Gastroesophageal sphincter (tissue), 4 donors: Measurements from ENCODE around the gene EHBP1. TPM values are rescaled to one million over a fixed set of nuclear protein-coding genes. Genes with fewer than 3 reads are reported as not detected.

Experiments used
- ATAC-seq: fragments of 150-250 bp; one replicate; pipeline ENCODE4 v1.9.1; 2016; ENCODE audit warnings: mild to moderate bottlenecking, moderate library complexity
- H3K27ac ChIP-seq, 4 donors: fragments of 200-600 bp; sonication (generic) in 3 of 4; 1 replicate in 3 of 4; 2 replicates in 1 of 4; pipeline ENCODE4 v1.5.1; 2016 to 2019
- H3K27me3 ChIP-seq: fragments of 200-600 bp; sonication (generic); one replicate; pipeline ENCODE4 v1.5.1; 2019
- H3K36me3 ChIP-seq, 2 donors: fragments of 200-600 bp; sonication (generic); one replicate each; pipeline ENCODE4 v1.5.1; 2019; ENCODE audit warnings: control low read depth in 1 of 2
- H3K4me1 ChIP-seq, 3 donors: fragments of 200-600 bp; sonication (generic); 1 replicate in 2 of 3; 2 replicates in 1 of 3; pipeline ENCODE4 v1.5.1; 2016 to 2019; ENCODE audit warnings: control low read depth in 2 of 3
- H3K4me3 ChIP-seq, 2 donors: fragments of 200-600 bp; sonication (generic); one replicate each; pipeline ENCODE4 v1.5.1; 2019; ENCODE audit warnings: mild to moderate bottlenecking in 1 of 2, moderate library complexity in 1 of 2
- H3K9me3 ChIP-seq, 3 donors: fragments of 200-600 bp; sonication (generic); one replicate each; pipeline ENCODE4 v1.5.1; 2017 to 2019; ENCODE audit warnings: control low read depth in 2 of 3
- EP300 ChIP-seq: sonication (generic); formaldehyde crosslinking; IDR thresholded peaks from one replicate; pipeline ENCODE4 v1.6.1; 2017; ENCODE audit warnings: antibody characterized with exemption, mild to moderate bottlenecking
- POLR2A ChIP-seq, 2 donors: fragments of 450-650 bp; IDR thresholded peaks; one replicate each; pipeline ENCODE4 v1.6.1; 2017; ENCODE audit warnings: antibody characterized with exemption in 2 of 2, mild to moderate bottlenecking in 2 of 2, moderate library complexity in 1 of 2
- POLR2AphosphoS5 ChIP-seq: sonication (generic); formaldehyde crosslinking; IDR thresholded peaks from one replicate; pipeline ENCODE4 v1.6.1; 2017; ENCODE audit warnings: antibody characterized with exemption
- WGBS, 2 donors: methylation state at CpG; one replicate each; pipeline ENCODE4 v1.1.5; 2018; ENCODE audit warnings: low coverage in 1 of 2; 5-methylcytosine and 5-hydroxymethylcytosine counted together
- total RNA-seq, 4 donors: library from RNA; depleted of rRNA; stranded (reverse); fragments of >200 nt; gene quantifications; one replicate each; pipeline ENCODE4 v1.1.0, GENCODE V29; 2016
- TF ChIP-seq, protein P1 (sequence below), 4 experiments: fragments of 200-600 bp in 2 of 4; fragments of 450-650 bp in 2 of 4; sonication (generic) in 1 of 4; IDR thresholded peaks; one replicate each; pipeline ENCODE4 v1.5.1; 2017 to 2019; ENCODE audit warnings: antibody characterized with exemption in 4 of 4, mild to moderate bottlenecking in 2 of 4, moderate library complexity in 2 of 4

Gene EHBP1
- total RNA-seq, 4 donors from 2014 or later: 82.4 to 159 (median 146) TPM

- H3K36me3 ChIP-seq: no peaks in the 10 kb centered on the region
- no peak overlapping the region for H3K27ac ChIP-seq
- no peaks in the 10 kb centered on the region for H3K9me3 ChIP-seq
- H3K27me3 ChIP-seq: no peaks in the 10 kb centered on the region
- TF ChIP-seq POLR2A (IDR thresholded peaks at IDR 0.05): no peak
- no peak for TF ChIP-seq EP300
- no peak for TF ChIP-seq POLR2AphosphoS5
- TF ChIP-seq, protein P1, sequence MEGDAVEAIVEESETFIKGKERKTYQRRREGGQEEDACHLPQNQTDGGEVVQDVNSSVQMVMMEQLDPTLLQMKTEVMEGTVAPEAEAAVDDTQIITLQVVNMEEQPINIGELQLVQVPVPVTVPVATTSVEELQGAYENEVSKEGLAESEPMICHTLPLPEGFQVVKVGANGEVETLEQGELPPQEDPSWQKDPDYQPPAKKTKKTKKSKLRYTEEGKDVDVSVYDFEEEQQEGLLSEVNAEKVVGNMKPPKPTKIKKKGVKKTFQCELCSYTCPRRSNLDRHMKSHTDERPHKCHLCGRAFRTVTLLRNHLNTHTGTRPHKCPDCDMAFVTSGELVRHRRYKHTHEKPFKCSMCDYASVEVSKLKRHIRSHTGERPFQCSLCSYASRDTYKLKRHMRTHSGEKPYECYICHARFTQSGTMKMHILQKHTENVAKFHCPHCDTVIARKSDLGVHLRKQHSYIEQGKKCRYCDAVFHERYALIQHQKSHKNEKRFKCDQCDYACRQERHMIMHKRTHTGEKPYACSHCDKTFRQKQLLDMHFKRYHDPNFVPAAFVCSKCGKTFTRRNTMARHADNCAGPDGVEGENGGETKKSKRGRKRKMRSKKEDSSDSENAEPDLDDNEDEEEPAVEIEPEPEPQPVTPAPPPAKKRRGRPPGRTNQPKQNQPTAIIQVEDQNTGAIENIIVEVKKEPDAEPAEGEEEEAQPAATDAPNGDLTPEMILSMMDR (IDR thresholded peaks at IDR 0.05): no peak
- H3K4me1 ChIP-seq: peaks cover 0 to 40% (median 0%) of the 10 kb centered on the region in 3 donors
- 90 to 94% methylated on average over 3 of the region's 3 CpGs for WGBS, 2 donors
- no peak for ATAC-seq
- no peak overlapping the region for H3K4me3 ChIP-seq
Observed at GRCh38 chr2:62765619-62766376, 60.3 kb downstream of the EHBP1 start.

DNA sequence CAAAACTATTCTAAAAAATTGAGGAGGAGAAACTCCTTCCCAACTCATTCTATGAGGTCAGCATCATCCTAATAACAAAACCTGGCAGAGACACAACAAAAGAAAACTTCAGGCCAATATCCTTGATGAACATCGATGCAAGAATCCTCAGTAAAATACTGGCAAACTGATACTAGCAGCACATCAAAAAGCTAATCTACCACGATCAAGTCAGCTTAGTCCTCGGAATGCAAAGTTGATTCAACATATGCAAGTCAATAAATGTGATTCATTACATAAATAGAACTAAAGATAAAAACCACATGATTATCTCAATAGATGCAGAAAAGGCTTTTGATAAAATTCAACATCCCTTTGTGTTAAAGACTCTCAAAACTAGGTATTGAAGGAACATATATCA lies 63.1 kb downstream of the EHBP1 start:
- Histone ChIP-seq H3K4me3 (no peak overlapping the region), H3K9me3 (no peaks in the 10 kb centered on the region), H3K27me3 (no peaks in the 10 kb centered on the region), H3K27ac (no peak overlapping the region), H3K36me3 (no peaks in the 10 kb centered on the region), H3K4me1 (peaks cover 0 to 22% (median 2%) of the 10 kb centered on the region in 3 donors)
- 76 to 82% methylated on average over 3 of the region's 3 CpGs for WGBS, 2 donors
- no peak for TF ChIP-seq EP300
- no peak for ATAC-seq

DNA sequence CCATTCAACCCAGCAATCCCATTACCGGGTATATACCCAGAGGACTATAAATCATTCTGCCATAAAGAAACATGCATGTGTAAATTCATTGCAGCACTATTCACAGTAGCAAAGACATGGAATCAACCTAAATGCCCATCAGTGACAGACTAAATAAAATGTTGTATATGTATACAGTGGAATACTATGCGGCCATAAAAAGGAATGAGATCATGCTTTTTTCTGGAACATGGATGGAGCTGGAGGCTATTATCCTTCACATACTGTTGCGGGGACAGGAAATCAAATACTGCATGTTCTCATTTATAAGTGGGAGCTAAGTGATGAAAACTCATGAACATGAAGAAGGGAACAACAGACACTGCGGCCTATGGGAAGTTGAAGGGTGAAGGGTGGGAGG lies 65.1 kb downstream of the EHBP1 start:
- 73 to 100% methylated on average over 2 to 4 of the region's 4 CpGs for WGBS, 2 donors
- H3K9me3 ChIP-seq: no peaks in the 10 kb centered on the region
- no peaks in the 10 kb centered on the region for H3K36me3 ChIP-seq
- no peak overlapping the region for H3K4me3 ChIP-seq
- ATAC-seq: no peak
- peaks cover 0 to 15% (median 2%) of the 10 kb centered on the region in 3 donors for H3K4me1 ChIP-seq
- H3K27ac ChIP-seq: no peak overlapping the region
- no peaks in the 10 kb centered on the region for H3K27me3 ChIP-seq
- TF ChIP-seq, protein P1 (IDR thresholded peaks at IDR 0.05): no peak
- TF ChIP-seq POLR2A (IDR thresholded peaks at IDR 0.05) (no peak), EP300 (no peak), POLR2AphosphoS5 (no peak)

DNA sequence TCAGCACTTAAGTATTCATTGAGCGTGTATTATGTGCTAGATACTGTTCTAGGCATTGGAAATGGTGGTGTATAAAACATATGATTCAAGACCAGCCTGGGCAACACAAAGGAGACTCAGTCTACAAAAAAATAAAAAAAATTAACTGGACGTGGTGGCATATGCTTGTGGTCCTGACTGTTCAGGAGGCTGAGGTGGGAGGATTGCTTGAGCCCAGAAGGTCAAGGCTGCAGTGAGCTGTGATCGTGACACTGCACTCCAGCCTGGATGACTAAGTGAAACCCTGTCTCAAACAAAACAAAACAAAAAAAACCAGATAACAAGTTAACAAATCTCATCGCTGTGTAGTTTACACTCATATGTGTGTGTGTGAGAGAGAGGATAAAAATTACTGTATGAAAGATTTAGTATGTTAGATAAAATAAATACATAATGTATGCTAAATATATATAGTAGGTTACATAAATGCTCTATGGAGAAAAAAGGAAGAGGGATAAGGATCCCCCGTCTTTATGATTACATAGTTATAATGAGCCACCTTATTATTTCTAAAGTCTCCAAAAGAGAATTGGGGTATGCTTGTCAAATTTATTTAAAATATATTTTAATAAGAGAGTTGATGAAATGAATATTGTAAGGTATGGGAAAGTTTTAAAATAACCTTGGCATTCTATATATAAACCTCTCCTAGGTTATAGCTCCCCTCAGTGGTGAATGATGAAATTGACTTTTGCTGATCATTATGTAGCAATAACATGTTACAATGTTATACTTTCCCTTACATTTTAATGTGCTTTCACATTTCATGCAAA lies 69.2 kb downstream of the EHBP1 start:
- Histone ChIP-seq H3K27me3 (no peaks in the 10 kb centered on the region), H3K9me3 (no peaks in the 10 kb centered on the region), H3K4me3 (no peak overlapping the region), H3K4me1 (peaks cover 0 to 15% (median 2%) of the 10 kb centered on the region in 3 donors), H3K36me3 (no peaks in the 10 kb centered on the region), H3K27ac (no peak overlapping the region)
- WGBS, 2 donors: 42 to 55% methylated on average over 5 of the region's 5 CpGs
- TF ChIP-seq EP300 (no peak), POLR2A (IDR thresholded peaks at IDR 0.05) (no peak), POLR2AphosphoS5 (no peak)
- TF ChIP-seq, protein P1 (IDR thresholded peaks at IDR 0.05): peak; percentile 66 to 84 (median 76)
- ATAC-seq: peak; percentile 58

DNA sequence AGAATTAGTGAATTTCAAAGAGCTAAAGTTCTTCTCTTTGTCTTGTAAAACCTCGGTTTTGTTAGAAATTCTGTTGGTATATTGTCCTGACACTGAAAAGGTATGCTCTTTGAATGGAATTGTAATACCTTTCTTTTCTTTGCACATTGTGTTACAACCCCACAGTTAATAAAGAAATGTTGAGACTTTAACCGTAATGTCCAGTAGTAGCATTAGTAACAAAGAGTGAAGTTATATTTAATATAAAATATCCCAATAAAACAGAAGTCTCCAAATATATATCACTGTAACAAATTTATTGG lies 69.8 kb downstream of the EHBP1 start:
- Histone ChIP-seq H3K27me3 (no peaks in the 10 kb centered on the region), H3K9me3 (no peaks in the 10 kb centered on the region), H3K36me3 (no peaks in the 10 kb centered on the region), H3K4me3 (no peak overlapping the region), H3K4me1 (peaks cover 0 to 16% (median 2%) of the 10 kb centered on the region in 3 donors), H3K27ac (no peak overlapping the region)
- TF ChIP-seq EP300 (no peak), POLR2AphosphoS5 (no peak), POLR2A (IDR thresholded peaks at IDR 0.05) (no peak)
- TF ChIP-seq, protein P1 (IDR thresholded peaks at IDR 0.05): no peak
- no peak for ATAC-seq
- 22 to 26% methylated on average over 2 of the region's 2 CpGs for WGBS, 2 donors
